Mesodermal cell (in vitro differentiated cells): ENCODE measurements around the gene GRAMD1B. TPM values are rescaled to one million over a fixed set of nuclear protein-coding genes. Genes with fewer than 3 reads are reported as not detected.

Experiments used
- H3K27ac ChIP-seq: 2 replicates; pipeline ENCODE4 v1.7.0; 2013; ENCODE audit warnings: mild to moderate bottlenecking, low read depth, low read length, moderate library complexity; ENCODE audit not compliant: severe bottlenecking
- H3K36me3 ChIP-seq: 2 replicates; pipeline ENCODE4 v1.7.1; 2013; ENCODE audit warnings: mild to moderate bottlenecking, low read length, moderate library complexity; ENCODE audit not compliant: control insufficient read depth, insufficient read depth
- H3K4me1 ChIP-seq: one replicate; pipeline ENCODE4 v1.7.1; 2013; ENCODE audit warnings: mild to moderate bottlenecking, low read length; ENCODE audit not compliant: insufficient read depth, control insufficient read depth, poor library complexity, severe bottlenecking
- H3K4me3 ChIP-seq: 2 replicates; pipeline ENCODE4 v1.7.0; 2013; ENCODE audit warnings: low read length, control low read depth, mild to moderate bottlenecking; ENCODE audit not compliant: insufficient read depth, poor library complexity, severe bottlenecking; ENCODE audit errors: extremely low read depth
- H3K9me3 ChIP-seq: 2 replicates; pipeline ENCODE4 v1.7.1; 2013; ENCODE audit warnings: mild to moderate bottlenecking, low read length, moderate library complexity; ENCODE audit not compliant: control insufficient read depth
- WGBS, 2 experiments: methylation state at CpG; one replicate each; pipeline ENCODE4 v1.1.5; 2013; ENCODE audit warnings: missing lambda C conversion rate in 2 of 2; ENCODE audit not compliant: insufficient coverage in 2 of 2; 5-methylcytosine and 5-hydroxymethylcytosine counted together
- polyA plus RNA-seq, 2 experiments: library from polyadenylated mRNA; stranded (reverse); fragments of 50-300 nt; gene quantifications; one replicate each; pipeline ENCODE4 v1.2.3, GENCODE V29; 2013

GRAMD1B gene
- 11.1 TPM for polyA plus RNA-seq (2013, experiment 1 of 2)
- polyA plus RNA-seq (2013, experiment 2 of 2): 8.9 TPM

DNA sequence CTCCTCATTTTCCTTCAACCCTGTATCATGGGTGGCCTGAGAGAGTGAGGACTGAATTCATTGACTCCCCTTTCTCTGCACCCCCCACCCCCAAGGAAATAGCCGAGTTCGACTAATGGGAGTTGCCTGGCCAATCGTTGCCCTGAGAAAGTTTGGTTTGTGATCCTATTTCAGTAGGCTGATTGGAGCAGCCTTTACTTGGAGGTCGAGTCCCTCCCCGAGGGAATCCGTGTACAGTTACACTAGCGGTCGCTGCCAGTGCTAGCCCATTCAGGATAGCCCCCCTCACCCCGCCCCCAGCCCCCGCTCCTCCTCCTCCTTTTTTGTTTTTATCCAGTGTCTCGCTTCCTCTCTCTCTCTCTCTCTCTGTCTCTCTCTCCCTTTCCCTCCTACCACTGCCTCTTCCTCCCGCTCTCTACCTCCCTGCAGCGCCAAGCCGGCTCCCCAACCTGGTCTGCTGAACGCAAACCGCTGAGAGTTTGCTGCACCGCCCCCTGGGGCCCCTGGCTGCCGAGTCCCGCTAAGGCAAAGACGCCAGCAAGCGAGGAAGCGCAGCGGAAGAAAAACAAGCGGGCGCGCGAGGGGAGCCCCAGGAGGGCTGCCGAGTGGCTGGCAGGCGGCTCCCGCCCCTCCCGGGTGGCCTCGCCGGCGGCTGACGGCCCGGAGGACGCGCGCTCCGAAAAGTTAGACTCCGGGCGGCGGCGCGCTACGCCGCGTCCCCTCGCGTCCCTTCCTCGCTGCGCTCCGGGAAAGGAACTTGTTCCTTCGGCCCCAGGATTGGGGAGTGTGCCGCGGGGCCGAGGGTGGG, at the start of gene GRAMD1B:
GRAMD1B (plus strand) TSS at position 357 of the 808 bp plus-strand sequence. CDS start 524 bp downstream, outside the sequence.
- peaks cover 2% of the 10 kb centered on the region for H3K36me3 ChIP-seq
- no peaks in the 10 kb centered on the region for H3K9me3 ChIP-seq
- H3K27ac ChIP-seq: peak within 1 kb of the TSS; percentile 84
- 0% methylated on average over 34 to 47 of the region's 57 CpGs for WGBS, 2 experiments
- peaks cover 2% of the 10 kb centered on the region for H3K4me1 ChIP-seq
- H3K4me3 ChIP-seq: peak within 1 kb of the TSS; percentile 76

DNA sequence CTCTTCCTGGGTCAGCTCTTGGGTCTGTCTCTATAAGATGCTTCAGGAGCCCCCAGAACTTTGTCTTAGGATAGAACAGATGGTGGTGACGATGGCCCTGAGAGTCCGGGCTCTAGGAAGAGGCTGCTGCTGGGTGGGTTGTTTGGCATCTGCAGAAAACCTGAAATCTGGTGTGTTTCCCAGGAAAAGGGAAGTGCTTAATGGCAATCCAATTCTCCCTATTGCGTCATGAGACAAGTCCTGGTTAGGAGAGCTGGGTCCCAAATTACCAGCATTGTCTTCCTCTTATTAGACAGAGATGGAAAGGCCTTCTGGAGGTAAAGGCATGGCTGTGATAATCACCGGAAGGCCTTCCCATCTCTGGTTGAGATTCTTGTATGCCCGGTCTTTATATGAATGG, 48.9 kb upstream of the GRAMD1B start:
- H3K36me3 ChIP-seq: no peaks in the 10 kb centered on the region
- 81 to 90% methylated on average over 4 to 5 of the region's 5 CpGs for WGBS, 2 experiments
- H3K4me1 ChIP-seq: peaks cover 17% of the 10 kb centered on the region
- H3K27ac ChIP-seq: no peak overlapping the region
- no peak overlapping the region for H3K4me3 ChIP-seq
- H3K9me3 ChIP-seq: no peaks in the 10 kb centered on the region

DNA sequence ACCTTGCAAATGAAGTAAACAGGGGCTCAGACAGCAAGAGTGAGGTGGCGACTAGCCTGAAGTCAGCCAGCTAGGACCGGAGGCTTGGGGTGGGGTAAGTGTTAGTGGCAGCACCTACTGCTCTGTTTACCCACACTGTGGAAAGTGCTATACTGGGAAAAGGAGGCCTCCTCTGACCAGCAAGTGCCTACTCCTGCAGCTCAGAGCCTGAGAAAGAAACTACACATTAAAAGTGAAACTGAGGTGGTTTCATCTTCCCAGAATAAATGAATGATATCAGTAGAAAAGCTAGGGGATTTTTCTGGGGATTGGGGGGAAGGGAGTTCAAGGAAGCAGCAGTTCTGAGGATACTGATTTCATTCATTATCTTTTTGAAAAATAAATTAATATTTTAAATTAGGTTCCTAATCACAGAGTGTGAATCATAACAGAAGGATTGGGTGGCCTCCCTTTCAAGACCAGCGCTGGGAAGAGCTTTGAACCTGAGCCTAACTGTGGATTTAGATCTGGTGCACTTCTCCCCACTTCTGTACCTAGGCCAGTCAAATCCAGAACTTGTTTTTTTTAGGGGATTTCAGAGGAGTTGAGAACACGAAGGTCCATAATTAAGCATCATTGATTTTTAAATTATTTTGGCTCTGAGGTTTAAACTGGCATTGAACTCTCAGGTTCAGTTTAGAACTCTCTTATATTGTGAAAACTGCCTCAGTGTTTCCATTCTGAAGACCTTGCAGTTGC, 48.1 kb upstream of the GRAMD1B start:
- Histone ChIP-seq H3K36me3 (no peaks in the 10 kb centered on the region), H3K9me3 (no peaks in the 10 kb centered on the region), H3K4me1 (peaks cover 19% of the 10 kb centered on the region), H3K27ac (no peak overlapping the region), H3K4me3 (no peak overlapping the region)
- WGBS, 2 experiments: 87 to 90% methylated on average over 2 to 3 of the region's 4 CpGs

DNA sequence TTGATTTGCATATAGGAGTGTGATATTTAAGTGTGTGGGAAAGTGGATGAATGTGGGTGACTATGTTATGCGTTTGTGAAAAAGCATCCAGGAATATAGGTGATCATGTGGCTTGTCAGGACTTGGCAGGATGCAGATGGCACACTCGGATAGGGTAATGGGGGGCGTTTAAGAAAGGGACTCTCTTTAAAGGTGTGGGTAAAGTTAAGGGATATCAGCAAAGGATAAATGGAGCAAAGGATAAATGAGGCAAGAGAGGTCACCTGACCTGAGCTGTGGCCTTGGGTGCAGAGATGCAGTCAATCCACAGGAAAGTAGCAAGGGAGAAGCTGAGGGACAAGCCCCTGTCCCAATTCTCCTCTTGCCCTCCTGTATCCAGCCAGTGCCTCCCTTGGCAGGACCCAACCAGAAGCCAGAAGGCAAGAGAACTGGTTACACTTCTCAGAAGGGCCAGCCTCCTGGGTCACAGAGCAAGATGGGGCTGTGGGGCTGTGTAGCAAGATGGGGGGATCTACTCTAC, 47.5 kb upstream of the GRAMD1B start:
- no peaks in the 10 kb centered on the region for H3K36me3 ChIP-seq
- no peaks in the 10 kb centered on the region for H3K9me3 ChIP-seq
- H3K4me3 ChIP-seq: no peak overlapping the region
- H3K27ac ChIP-seq: no peak overlapping the region
- peaks cover 17% of the 10 kb centered on the region for H3K4me1 ChIP-seq
- 93% methylated on average over 3 of the region's 3 CpGs for WGBS, 2 experiments

DNA sequence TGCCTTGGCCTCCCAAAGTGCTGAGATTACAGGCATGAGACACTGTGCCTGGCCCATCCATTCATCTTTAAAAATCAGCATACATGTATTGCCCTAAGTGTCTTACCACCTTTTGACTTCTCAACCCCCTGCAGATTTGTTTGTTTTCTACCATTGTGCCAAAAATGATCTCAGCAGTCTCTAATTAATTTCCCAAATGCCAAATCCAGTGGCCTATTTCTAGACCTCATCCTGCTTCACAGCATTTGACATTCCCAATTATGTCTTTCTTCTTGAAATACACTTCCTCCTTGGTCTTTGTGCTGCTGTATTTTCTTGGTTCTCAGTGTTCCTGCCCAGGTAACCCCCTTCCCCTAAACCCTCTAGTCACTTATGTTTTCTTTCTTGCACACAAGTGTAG, 46.0 kb upstream of the GRAMD1B start:
- Histone ChIP-seq H3K9me3 (no peaks in the 10 kb centered on the region), H3K27ac (no peak overlapping the region), H3K4me3 (no peak overlapping the region), H3K4me1 (peaks cover 9% of the 10 kb centered on the region), H3K36me3 (no peaks in the 10 kb centered on the region)

DNA sequence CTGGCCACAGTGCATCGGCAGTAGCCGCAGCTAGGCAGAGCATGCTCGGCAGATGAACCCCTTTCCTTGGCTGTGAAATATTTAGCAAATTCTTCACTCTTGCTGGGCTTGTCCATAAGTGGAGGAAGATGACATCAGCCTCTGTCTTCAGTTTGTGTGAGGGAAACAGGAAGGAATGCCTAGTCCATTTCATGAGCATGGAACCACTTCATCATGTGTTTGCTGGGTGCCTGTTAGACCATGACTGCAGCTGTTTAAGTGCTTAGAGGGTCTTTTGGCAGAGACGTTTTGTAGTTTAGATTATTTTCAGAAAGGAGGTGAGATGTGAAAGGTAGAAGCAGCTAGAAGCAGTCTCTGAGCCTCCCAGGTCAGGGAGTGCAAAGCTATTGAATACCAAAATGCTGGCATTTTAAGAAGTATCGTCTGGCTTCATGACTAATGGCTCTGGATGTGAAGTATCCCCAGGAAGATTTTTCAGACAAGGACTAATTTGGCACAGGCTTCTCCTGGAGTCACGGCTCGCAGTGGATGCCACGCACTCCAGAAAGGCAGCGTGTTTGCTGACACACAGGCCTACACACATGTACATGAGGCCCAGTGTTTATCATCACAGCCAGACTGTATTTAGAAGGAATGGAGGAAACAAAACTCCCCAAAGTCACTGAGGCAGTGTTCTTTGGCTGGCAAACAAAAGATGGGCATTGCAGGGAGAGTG, 43.1 kb upstream of the GRAMD1B start:
- H3K27ac ChIP-seq: peak overlapping the region; percentile 79
- no peaks in the 10 kb centered on the region for H3K36me3 ChIP-seq
- no peak overlapping the region for H3K4me3 ChIP-seq
- peaks cover 9% of the 10 kb centered on the region for H3K4me1 ChIP-seq
- H3K9me3 ChIP-seq: no peaks in the 10 kb centered on the region
- WGBS, 2 experiments: 88 to 92% methylated on average over 6 to 9 of the region's 9 CpGs

DNA sequence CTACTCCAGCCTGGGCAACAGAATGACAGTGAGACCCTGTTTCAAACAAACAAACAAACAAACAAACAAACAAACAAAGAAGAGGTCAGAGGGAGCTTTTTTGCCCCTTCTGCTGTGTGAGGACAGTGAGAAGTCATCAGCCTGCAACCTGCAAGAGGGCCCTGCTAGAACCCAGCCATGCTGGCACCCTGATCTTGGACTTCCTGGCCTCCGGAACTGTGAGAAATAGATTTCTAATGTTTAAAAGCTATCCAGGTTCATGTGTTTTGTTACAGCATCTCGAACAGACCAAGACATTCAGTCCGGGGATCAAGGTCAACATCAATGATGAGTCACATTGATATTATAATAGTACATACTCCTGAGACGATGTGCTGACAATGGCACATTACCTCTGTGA, 41.4 kb upstream of the GRAMD1B start:
- H3K36me3 ChIP-seq: no peaks in the 10 kb centered on the region
- no peaks in the 10 kb centered on the region for H3K9me3 ChIP-seq
- peaks cover 9% of the 10 kb centered on the region for H3K4me1 ChIP-seq
- H3K27ac ChIP-seq: no peak overlapping the region
- no peak overlapping the region for H3K4me3 ChIP-seq
- 93% methylated on average over 2 of the region's 4 CpGs; no CpG with 5 or more reads in 1 of the 2 experiments for WGBS, 2 experiments

DNA sequence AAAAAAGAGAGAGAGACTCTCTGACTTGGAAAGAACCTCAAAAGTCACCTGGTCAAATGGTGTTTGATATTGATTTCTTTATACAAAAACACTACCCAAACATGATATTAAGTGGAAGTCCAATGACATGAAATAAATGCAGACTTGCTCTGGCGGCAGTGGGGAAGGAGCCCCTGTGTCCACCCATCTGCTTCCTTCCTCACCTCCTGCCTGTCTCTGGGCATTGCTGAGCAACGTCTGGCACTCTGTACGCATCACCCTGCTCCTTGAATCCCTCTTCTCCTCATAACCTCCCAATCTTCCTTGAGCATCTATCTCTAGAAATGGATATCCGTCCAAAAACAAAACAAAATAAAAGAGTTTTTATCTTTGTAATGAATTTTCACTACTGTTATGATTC, 39.9 kb upstream of the GRAMD1B start:
- no peaks in the 10 kb centered on the region for H3K36me3 ChIP-seq
- H3K9me3 ChIP-seq: no peaks in the 10 kb centered on the region
- no peak overlapping the region for H3K27ac ChIP-seq
- peaks cover 9% of the 10 kb centered on the region for H3K4me1 ChIP-seq
- WGBS, 2 experiments: 90 to 94% methylated on average over 2 to 3 of the region's 4 CpGs
- H3K4me3 ChIP-seq: no peak overlapping the region

DNA sequence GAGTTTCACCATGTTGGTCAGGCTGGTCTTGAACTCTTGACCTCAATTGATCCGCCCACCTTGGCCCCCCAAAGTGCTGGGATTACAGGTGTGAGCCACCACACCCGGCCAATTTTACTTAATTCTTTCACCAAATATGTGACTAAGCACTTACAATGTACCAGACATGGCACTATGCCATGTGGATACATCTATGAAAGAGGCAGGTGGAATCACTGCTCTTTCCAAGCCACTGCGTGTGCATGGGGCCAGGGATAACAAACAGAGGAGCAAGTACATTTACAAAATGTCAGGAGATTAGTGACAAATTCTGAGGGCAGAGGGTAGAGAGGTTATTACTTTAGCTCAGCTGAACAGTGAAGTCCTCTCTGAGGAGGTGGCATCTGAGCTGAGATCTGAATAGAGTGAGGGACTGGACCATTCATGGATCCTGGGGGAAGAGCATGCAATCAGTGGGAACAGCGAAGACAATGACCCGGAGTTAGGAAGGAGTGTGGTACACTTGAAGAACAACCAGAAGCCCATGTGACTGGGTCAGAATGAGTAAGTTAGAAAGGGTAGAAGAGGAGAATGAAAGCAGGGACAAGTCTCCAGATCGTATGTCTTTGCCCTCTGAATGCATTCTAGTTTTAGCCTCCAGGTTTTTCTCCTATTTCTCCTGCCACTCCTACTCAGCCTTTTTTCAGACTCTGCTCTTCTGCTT, 38.3 kb upstream of the GRAMD1B start:
- Histone ChIP-seq H3K4me1 (peaks cover 7% of the 10 kb centered on the region), H3K9me3 (no peaks in the 10 kb centered on the region), H3K27ac (no peak overlapping the region), H3K4me3 (no peak overlapping the region), H3K36me3 (no peaks in the 10 kb centered on the region)
- whole genome bisulfite sequencing, 2 experiments: 90 to 100% methylated on average over 5 of the region's 6 CpGs

DNA sequence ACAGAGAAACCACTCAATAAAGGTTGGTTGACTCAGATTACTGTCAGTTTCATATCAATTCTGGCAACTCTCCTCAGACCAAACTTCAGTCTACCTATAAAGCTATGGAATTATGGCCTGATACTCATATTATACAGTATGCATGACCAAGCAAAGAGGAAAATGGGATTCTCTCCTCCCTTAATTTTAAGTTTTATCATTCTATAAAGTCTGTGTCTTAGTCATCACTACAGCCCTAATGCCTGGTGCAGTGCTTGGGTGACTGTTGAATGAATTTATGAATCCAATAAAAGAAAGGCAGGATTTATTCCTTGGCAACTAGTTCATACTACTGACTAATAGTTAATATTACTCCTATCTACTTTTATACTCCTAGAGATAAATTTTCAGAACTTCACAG, 37.6 kb upstream of the GRAMD1B start:
- Histone ChIP-seq H3K27ac (no peak overlapping the region), H3K4me1 (peaks cover under 1% of the 10 kb centered on the region), H3K9me3 (no peaks in the 10 kb centered on the region), H3K36me3 (no peaks in the 10 kb centered on the region), H3K4me3 (no peak overlapping the region)
